Caco-2 (cell line): ENCODE results near the gene EIF4A2. TPM values are rescaled to one million over a fixed set of nuclear protein-coding genes. Genes with fewer than 3 reads are reported as not detected.

Experiments
- BruUV-seq: library from RNA; stranded (reverse); fragments of 400-500 nt; replicated peaks from 2 replicates; lab custom pipeline; 2021; lab: Mats Ljungman, UMichigan
- CTCF ChIA-PET: fragments of 300-600 bp; sonication (Branson Sonifier 250); formaldehyde crosslinking; loops from one replicate; lab custom pipeline; 2022; ENCODE audit warnings: antibody characterized with exemption; lab: Charles Lee
- POLR2A ChIA-PET: fragments of 300-600 bp; sonication (Branson Sonifier 250); formaldehyde crosslinking; loops from one replicate; lab custom pipeline; 2022; ENCODE audit warnings: antibody characterized with exemption; lab: Charles Lee
- DNase-seq, 2 experiments: peaks; one replicate each; pipeline versions ENCODE4 v3.0.0 to v3.0.0-alpha.2; 2020 to 2022
- H3K27me3 ChIP-seq: replicated peaks from 2 replicates; pipeline ENCODE4 v1.6.0; 2011; ENCODE audit warnings: low read length; ENCODE audit not compliant: control insufficient read depth, insufficient read depth
- H3K36me3 ChIP-seq: 2 replicates; pipeline ENCODE4 v1.5.1; 2011; ENCODE audit warnings: low read length; ENCODE audit not compliant: control insufficient read depth, insufficient read depth
- H3K4me1 ChIP-seq: fragments of 250-450 bp; sonication (Bioruptor Pico); 2 replicates; pipeline ENCODE4 v1.5.1; 2020; ENCODE audit warnings: mild to moderate bottlenecking
- H3K4me3 ChIP-seq: 2 replicates; pipeline ENCODE4 v1.5.1; 2011; ENCODE audit warnings: low read depth, mild to moderate bottlenecking, control low read depth, low read length
- H3K9me3 ChIP-seq: fragments of 250-450 bp; sonication (Bioruptor Pico); 2 replicates; pipeline ENCODE4 v1.5.1; 2020; ENCODE audit warnings: mild to moderate bottlenecking, moderate library complexity
- H3K27ac Mint-ChIP-seq: one replicate; pipeline ENCODE4 v1.8.0; 2022; ENCODE audit warnings: mixed read lengths; ENCODE audit not compliant: unreplicated experiment
- H3K27me3 Mint-ChIP-seq: one replicate; pipeline ENCODE4 v1.8.0; 2022; ENCODE audit warnings: mixed read lengths; ENCODE audit not compliant: insufficient read depth, unreplicated experiment
- H3K36me3 Mint-ChIP-seq: one replicate; pipeline ENCODE4 v1.8.0; 2022; ENCODE audit warnings: mild to moderate bottlenecking, mixed read lengths; ENCODE audit not compliant: insufficient read depth, unreplicated experiment
- H3K4me1 Mint-ChIP-seq: one replicate; pipeline ENCODE4 v1.8.0; 2022; ENCODE audit warnings: low read depth, mixed read lengths; ENCODE audit not compliant: unreplicated experiment
- H3K4me3 Mint-ChIP-seq: one replicate; pipeline ENCODE4 v1.8.0; 2022; ENCODE audit warnings: mild to moderate bottlenecking, moderate library complexity, mixed read lengths; ENCODE audit not compliant: unreplicated experiment
- H3K9me3 Mint-ChIP-seq: one replicate; pipeline ENCODE4 v1.8.0; 2022; ENCODE audit warnings: mixed read lengths; ENCODE audit not compliant: unreplicated experiment
- CTCF ChIP-seq, 2 experiments: fragments of 200-600 bp in 1 of 2; IDR thresholded peaks; 1 replicate in 1 of 2; 2 replicates in 1 of 2; pipeline versions ENCODE4 v1.5.1 to v1.8.0; 2011 to 2022; ENCODE audit warnings: antibody characterized with exemption in 1 of 2, control low read depth in 1 of 2, inconsistent platforms in 1 of 2, low read depth in 1 of 2, low read length in 1 of 2, mild to moderate bottlenecking in 1 of 2, moderate library complexity in 1 of 2; ENCODE audit not compliant: insufficient read depth in 1 of 2, severe bottlenecking in 1 of 2, unreplicated experiment in 1 of 2
- intact Hi-C: fragments of 100-400 bp; cut with micrococcal nuclease; formaldehyde crosslinking; loops from one replicate; pipeline ENCODE4 v1.10.0; 2022; ENCODE audit not compliant: unreplicated experiment
- total RNA-seq: library from RNA; stranded (reverse); gene quantifications from 2 replicates; pipeline ENCODE4 v1.2.3, GENCODE V29; 2022

EIF4A2 gene
- total RNA-seq, 1 experiment from 2014 or later: 346 TPM

- no peak for DNase-seq
- no peaks in the 10 kb centered on the region for H3K27me3 ChIP-seq
- peaks cover 2% of the 10 kb centered on the region for H3K27me3 Mint-ChIP-seq
- H3K36me3 ChIP-seq: no peaks in the 10 kb centered on the region
- H3K4me1 Mint-ChIP-seq: peaks cover 7% of the 10 kb centered on the region
- H3K9me3 ChIP-seq: no peaks in the 10 kb centered on the region
- H3K4me3 Mint-ChIP-seq: no peak overlapping the region
- H3K9me3 Mint-ChIP-seq: no peaks in the 10 kb centered on the region
- ChIA-PET CTCF (no interaction called here), POLR2A (no interaction called here)
- intact Hi-C loops: loop anchor here (10.0 kb wide), 1 partner anchor 569 kb away; no protein-coding TSS in a partner anchor
- TF ChIP-seq CTCF (IDR thresholded peaks at IDR 0.05; ENCODE audit: insufficient read depth in 1 of 2, low read depth in 1 of 2, low read length in 1 of 2, severe bottlenecking in 1 of 2, unreplicated experiment in 1 of 2): no peak
- H3K4me1 ChIP-seq: 0 out of 2 replicates have a peak, but pooled peaks cover 2% of the 10 kb centered on the region
- H3K36me3 Mint-ChIP-seq: no peaks in the 10 kb centered on the region
- no peak overlapping the region for H3K27ac Mint-ChIP-seq
- no TSS peak for BruUV-seq
- H3K4me3 ChIP-seq: no peak overlapping the region
Measured at GRCh38 chr3:186823386-186823785, 40.0 kb downstream of the EIF4A2 start.

GRCh38 chr3:186824430-186825139 lies 41.2 kb downstream of the EIF4A2 start:
- TF ChIP-seq CTCF (IDR thresholded peaks at IDR 0.05; ENCODE audit: insufficient read depth in 1 of 2, low read depth in 1 of 2, low read length in 1 of 2, severe bottlenecking in 1 of 2, unreplicated experiment in 1 of 2): no peak
- no peak for DNase-seq
- no peak overlapping the region for H3K4me3 ChIP-seq
- H3K36me3 Mint-ChIP-seq: no peaks in the 10 kb centered on the region
- no peaks in the 10 kb centered on the region for H3K27me3 ChIP-seq
- no peaks in the 10 kb centered on the region for H3K9me3 ChIP-seq
- POLR2A ChIA-PET: no interaction called here
- 0 out of 2 replicates have a peak, but pooled peaks cover 2% of the 10 kb centered on the region for H3K4me1 ChIP-seq
- CTCF ChIA-PET: interaction anchor here (0.7 kb wide), 1 partner anchor 9 kb away, joined by 3 read pairs; no protein-coding TSS in a partner anchor
- intact Hi-C loops: loop anchor here (10.0 kb wide), 1 partner anchor 570 kb away; no protein-coding TSS in a partner anchor
- H3K4me3 Mint-ChIP-seq: no peak overlapping the region
- H3K27me3 Mint-ChIP-seq: peaks cover 5% of the 10 kb centered on the region
- no peaks in the 10 kb centered on the region for H3K9me3 Mint-ChIP-seq
- no TSS peak for BruUV-seq
- H3K36me3 ChIP-seq: no peaks in the 10 kb centered on the region
- H3K27ac Mint-ChIP-seq: no peak overlapping the region
- peaks cover 7% of the 10 kb centered on the region for H3K4me1 Mint-ChIP-seq

GRCh38 chr3:186825294-186825821 lies 42.0 kb downstream of the EIF4A2 start:
- Histone ChIP-seq H3K27me3 (peaks cover 1% of the 10 kb centered on the region; the same call in 1 of the 2 replicates), H3K4me3 (no peak overlapping the region), H3K36me3 (no peaks in the 10 kb centered on the region), H3K4me1 (0 out of 2 replicates have a peak, but pooled peaks cover 2% of the 10 kb centered on the region), H3K9me3 (no peaks in the 10 kb centered on the region)
- H3K4me3 Mint-ChIP-seq: no peak overlapping the region
- peaks cover 7% of the 10 kb centered on the region for H3K4me1 Mint-ChIP-seq
- TF ChIP-seq CTCF (IDR thresholded peaks at IDR 0.05; ENCODE audit: insufficient read depth in 1 of 2, low read depth in 1 of 2, low read length in 1 of 2, severe bottlenecking in 1 of 2, unreplicated experiment in 1 of 2): no peak
- ChIA-PET POLR2A (no interaction called here), CTCF (no interaction called here)
- no peaks in the 10 kb centered on the region for H3K9me3 Mint-ChIP-seq
- no peak overlapping the region for H3K27ac Mint-ChIP-seq
- no peak for DNase-seq
- intact Hi-C loops: loop anchor here (10.0 kb wide), 1 partner anchor 571 kb away; no protein-coding TSS in a partner anchor
- H3K36me3 Mint-ChIP-seq: no peaks in the 10 kb centered on the region
- H3K27me3 Mint-ChIP-seq: peaks cover 12% of the 10 kb centered on the region
- BruUV-seq: no TSS peak
